ENCODE data around the gene PRDX5. TPM values are rescaled to one million over a fixed set of nuclear protein-coding genes. Genes with fewer than 3 reads are reported as not detected.

Gene PRDX5
- total RNA-seq, 2 experiments from 2014 or later, result 125 to 163 TPM

DNA sequence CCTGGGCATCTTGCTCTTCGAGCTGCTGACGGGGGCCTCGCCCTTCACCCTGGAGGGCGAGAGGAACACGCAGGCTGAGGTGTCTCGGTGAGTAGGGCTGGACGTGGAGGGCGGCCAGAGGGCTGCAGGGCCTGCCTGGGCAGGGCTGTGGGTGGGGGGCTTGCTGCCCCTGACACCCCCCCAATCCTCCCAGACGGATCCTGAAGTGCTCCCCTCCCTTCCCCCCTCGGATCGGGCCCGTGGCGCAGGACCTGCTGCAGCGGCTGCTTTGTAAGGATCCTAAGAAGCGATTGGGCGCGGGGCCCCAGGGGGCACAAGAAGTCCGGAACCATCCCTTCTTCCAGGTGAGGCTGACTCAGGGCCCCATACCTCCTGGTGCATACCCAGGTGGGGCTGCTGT lies 43.7 kb downstream of the PRDX5 start:
- Mint-ChIP-seq H3K27me3 (no peaks in the 10 kb centered on the region), H3K36me3 (peaks cover 35% of the 10 kb centered on the region), H3K27ac (no peak overlapping the region), H3K9me3 (ENCODE audit: low read depth) (no peaks in the 10 kb centered on the region), H3K4me3 (no peak overlapping the region), H3K4me1 (peaks cover 40% of the 10 kb centered on the region)
- CTCF ChIA-PET, result interaction anchor here (1.8 to 3.1 kb wide), 5 partner anchors 19 to 291 kb away, joined by 7 to 26 read pairs (median 10); partner anchors contain the start of genes PRDX5 and TRMT112
- ATAC-seq (no peak), DNase-seq (no peak)

DNA sequence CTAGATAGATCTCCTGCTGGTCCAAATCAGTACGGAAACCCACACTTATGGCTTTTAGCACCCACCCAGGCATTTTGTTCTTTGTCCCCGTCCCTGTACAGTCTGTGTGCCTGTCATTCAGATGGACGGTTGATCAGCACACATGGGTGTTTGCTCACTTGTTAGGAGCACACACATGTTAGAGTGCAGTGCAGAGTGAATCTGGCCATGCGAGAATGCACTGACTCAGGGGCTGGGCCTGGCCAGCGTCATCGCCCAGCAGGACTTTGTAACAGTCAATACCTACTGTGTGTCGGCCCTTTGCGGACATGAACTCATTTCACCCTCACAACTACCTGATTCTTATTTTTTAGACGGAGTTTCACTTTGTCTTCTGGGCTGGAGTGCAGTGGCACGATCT lies 44.4 kb downstream of the PRDX5 start:
- Mint-ChIP-seq H3K27ac (no peak overlapping the region), H3K4me3 (no peak overlapping the region), H3K27me3 (no peaks in the 10 kb centered on the region), H3K9me3 (ENCODE audit: low read depth) (no peaks in the 10 kb centered on the region), H3K36me3 (peaks cover 38% of the 10 kb centered on the region), H3K4me1 (peaks cover 39% of the 10 kb centered on the region)
- ATAC-seq, result no peak
- DNase-seq, result no peak
- CTCF ChIA-PET, result no interaction called here

DNA sequence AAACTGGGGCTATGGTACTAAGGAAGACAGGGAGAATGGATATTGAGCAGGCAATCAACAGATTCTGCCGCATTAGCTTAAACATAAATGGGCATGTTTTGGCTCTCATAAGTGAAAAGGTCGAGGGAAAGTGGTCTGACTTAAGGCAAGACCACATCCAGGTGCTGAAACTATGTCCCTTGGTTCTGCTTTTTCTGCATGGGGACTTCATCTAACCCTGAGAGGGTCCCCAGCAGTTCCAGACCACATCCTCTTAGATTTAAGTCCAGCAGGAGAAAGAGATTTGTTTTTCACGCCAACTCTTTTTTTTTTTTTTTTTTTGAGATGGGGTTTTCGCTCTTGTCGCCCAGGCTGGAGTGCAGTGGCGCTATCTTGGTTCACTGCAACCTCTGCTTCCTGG lies 46.5 kb downstream of the PRDX5 start:
- ATAC-seq, result no peak
- no peaks in the 10 kb centered on the region for H3K9me3 Mint-ChIP-seq (ENCODE audit: low read depth)
- no peak for DNase-seq
- H3K27me3 Mint-ChIP-seq, result no peaks in the 10 kb centered on the region
- H3K4me3 Mint-ChIP-seq, result no peak overlapping the region
- peaks cover 46% of the 10 kb centered on the region for H3K36me3 Mint-ChIP-seq
- H3K27ac Mint-ChIP-seq, result no peak overlapping the region
- peaks cover 24% of the 10 kb centered on the region for H3K4me1 Mint-ChIP-seq
- CTCF ChIA-PET, result interaction anchor here (1.4 kb wide), 1 partner anchor 22 kb away, joined by 4 read pairs; no protein-coding TSS in a partner anchor

DNA sequence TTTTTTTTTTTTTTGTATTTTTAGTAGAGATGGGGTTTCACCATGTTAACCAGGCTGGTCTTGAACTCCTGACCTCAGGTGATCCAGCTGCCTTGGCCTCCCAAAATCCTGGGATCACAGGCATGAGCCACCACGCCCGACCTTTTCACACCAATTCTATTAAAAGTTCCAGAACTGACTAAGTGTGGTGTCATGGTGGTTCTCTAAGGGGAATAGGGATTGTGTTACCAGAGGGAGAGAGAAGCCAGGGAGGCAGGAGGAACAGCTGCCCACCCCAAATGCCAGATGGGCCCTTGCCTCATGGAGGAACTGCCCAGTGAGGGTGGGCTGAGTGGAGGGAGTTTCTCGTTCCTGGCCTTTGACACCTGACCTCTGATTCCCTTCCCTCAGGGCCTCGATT lies 47.0 kb downstream of the PRDX5 start:
- H3K4me3 Mint-ChIP-seq, result no peak overlapping the region
- no peak for ATAC-seq
- no peaks in the 10 kb centered on the region for H3K27me3 Mint-ChIP-seq
- H3K36me3 Mint-ChIP-seq, result peaks cover 49% of the 10 kb centered on the region
- H3K4me1 Mint-ChIP-seq, result peaks cover 20% of the 10 kb centered on the region
- H3K27ac Mint-ChIP-seq, result no peak overlapping the region
- CTCF ChIA-PET, result interaction anchor here (1.4 kb wide), 1 partner anchor 22 kb away, joined by 4 read pairs; no protein-coding TSS in a partner anchor
- DNase-seq, result no peak
- no peaks in the 10 kb centered on the region for H3K9me3 Mint-ChIP-seq (ENCODE audit: low read depth)

DNA sequence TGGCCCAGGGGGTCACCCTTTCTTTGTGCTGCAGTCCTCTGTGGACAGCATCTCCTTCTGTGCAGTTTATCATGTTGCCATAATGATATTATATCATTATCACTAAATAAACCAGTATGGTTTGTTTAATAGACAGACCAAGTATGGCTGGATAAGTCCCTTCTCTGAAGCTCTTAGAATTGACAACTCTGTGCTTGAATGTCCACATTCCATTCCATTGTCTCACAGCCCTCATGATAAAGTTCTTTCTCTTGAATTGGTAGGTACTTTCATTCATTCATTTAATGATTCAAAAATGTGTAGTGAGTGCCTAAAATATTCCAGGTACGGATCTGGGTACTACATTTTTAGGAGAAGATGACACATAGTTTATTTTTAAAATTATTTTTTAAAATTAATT lies 48.8 kb downstream of the PRDX5 start:
- Mint-ChIP-seq H3K4me1 (peaks cover 8% of the 10 kb centered on the region), H3K36me3 (peaks cover 45% of the 10 kb centered on the region), H3K9me3 (ENCODE audit: low read depth) (no peaks in the 10 kb centered on the region), H3K27me3 (no peaks in the 10 kb centered on the region), H3K4me3 (no peak overlapping the region), H3K27ac (no peak overlapping the region)
- no peak for DNase-seq
- ATAC-seq, result no peak
- CTCF ChIA-PET, result interaction anchor here (0.6 to 1.4 kb wide), 2 partner anchors 24 to 238 kb away, joined by 3 to 4 read pairs; no protein-coding TSS in a partner anchor

DNA sequence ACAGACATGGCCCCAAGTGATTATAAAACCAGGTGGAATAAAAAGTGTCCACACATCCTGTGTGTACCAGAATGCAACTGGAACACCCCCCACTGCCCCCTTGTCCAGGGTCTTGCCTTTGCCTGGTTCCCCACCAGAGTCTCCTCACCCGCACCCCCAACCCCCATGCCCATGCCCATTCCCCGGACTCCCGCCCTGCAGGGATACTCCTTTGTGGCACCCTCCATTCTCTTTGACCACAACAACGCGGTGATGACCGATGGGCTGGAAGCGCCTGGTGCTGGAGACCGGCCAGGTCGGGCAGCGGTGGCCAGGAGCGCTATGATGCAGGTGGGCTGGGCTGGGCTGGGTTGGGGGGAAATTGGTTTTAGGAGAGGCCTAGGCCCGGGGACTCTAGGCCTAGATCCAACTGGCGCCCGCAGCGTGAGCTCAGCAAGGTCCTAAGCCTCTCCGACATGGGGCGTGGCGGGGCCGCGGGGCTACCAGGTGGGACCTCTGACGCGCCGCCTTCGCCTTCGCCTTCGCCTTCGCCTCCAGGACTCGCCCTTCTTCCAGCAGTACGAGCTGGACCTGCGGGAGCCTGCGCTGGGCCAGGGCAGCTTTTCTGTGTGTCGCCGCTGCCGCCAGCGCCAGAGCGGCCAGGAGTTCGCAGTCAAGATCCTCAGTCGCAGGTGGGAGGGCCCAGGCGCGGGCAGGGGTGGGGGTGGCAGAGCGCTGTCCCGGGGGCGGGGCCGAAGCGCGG lies 50.2 kb downstream of the PRDX5 start:
- CTCF ChIA-PET, result interaction anchor here (1.4 kb wide), 1 partner anchor 23 kb away, joined by 4 read pairs; no protein-coding TSS in a partner anchor
- no peak for ATAC-seq

DNA sequence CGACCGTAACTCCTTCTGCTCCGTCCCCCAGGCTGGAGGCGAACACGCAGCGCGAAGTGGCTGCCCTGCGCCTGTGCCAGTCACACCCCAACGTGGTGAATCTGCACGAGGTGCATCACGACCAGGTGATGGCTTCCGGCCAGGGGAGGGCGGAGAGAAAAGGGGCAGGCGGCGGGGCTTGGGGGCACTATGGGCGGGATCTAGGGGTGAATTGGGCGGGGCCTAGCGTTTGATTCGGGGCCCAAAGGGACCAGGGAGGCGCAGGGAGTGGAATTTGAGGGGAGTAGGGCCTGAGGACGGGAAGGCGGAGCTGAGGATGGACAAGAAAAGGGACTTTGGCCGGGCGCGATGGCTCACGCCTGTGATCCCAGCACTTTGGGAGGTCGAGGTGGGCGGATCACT lies 50.8 kb downstream of the PRDX5 start:
- CTCF ChIA-PET, result no interaction called here
- H3K27me3 Mint-ChIP-seq, result no peaks in the 10 kb centered on the region
- no peak overlapping the region for H3K27ac Mint-ChIP-seq
- H3K9me3 Mint-ChIP-seq (ENCODE audit: low read depth), result no peaks in the 10 kb centered on the region
- H3K4me1 Mint-ChIP-seq, result peaks cover 3% of the 10 kb centered on the region
- DNase-seq (no peak), ATAC-seq (no peak)
- H3K36me3 Mint-ChIP-seq, result peaks cover 35% of the 10 kb centered on the region
- H3K4me3 Mint-ChIP-seq, result no peak overlapping the region

More for the DNA sequence above, 50.2 kb downstream of the PRDX5 start:
- no peak overlapping the region for H3K27ac Mint-ChIP-seq
- H3K4me3 Mint-ChIP-seq, result no peak overlapping the region
- H3K9me3 Mint-ChIP-seq (ENCODE audit: low read depth), result no peaks in the 10 kb centered on the region
- DNase-seq, result no peak
- no peaks in the 10 kb centered on the region for H3K27me3 Mint-ChIP-seq
- peaks cover 37% of the 10 kb centered on the region for H3K36me3 Mint-ChIP-seq
- peaks cover 3% of the 10 kb centered on the region for H3K4me1 Mint-ChIP-seq

DNA sequence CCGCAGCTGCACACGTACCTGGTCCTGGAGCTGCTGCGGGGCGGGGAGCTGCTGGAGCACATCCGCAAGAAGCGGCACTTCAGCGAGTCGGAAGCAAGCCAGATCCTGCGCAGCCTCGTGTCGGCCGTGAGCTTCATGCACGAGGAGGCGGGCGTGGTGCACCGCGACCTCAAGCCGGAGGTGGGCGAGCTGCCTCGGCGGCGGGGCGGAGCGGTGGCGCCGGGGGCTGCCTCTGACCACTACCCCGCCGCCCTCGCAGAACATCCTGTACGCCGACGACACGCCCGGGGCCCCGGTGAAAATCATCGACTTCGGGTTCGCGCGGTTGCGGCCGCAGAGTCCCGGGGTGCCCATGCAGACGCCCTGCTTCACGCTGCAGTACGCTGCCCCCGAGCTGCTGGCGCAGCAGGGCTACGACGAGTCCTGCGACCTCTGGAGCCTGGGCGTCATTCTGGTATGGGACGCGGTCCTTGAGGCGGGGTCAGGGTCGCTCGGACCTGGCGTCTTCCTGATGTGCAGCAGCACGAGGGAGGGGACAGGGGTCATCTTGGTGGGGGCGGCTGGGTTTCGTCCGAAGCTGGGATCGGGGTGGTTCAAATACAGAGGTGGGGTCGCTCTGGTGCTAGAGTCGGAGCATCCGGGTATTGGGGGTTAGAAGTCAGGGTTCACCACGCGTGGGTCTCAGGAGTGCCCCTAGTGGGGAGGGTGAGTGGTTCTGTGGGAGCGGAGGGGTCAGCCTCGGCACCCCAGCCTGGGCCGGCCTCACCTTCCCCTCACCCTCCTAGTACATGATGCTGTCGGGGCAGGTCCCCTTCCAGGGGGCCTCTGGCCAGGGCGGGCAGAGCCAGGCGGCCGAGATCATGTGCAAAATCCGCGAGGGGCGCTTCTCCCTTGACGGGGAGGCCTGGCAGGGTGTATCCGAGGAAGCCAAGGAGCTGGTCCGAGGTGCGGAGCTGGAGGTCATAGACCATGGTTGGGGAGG lies 51.8 kb downstream of the PRDX5 start:
- DNase-seq (no peak), ATAC-seq (no peak)
- Mint-ChIP-seq H3K36me3 (peaks cover 30% of the 10 kb centered on the region), H3K9me3 (ENCODE audit: low read depth) (no peaks in the 10 kb centered on the region), H3K27me3 (no peaks in the 10 kb centered on the region), H3K27ac (no peak overlapping the region), H3K4me3 (no peak overlapping the region), H3K4me1 (no peaks in the 10 kb centered on the region)
- CTCF ChIA-PET, result no interaction called here

DNA sequence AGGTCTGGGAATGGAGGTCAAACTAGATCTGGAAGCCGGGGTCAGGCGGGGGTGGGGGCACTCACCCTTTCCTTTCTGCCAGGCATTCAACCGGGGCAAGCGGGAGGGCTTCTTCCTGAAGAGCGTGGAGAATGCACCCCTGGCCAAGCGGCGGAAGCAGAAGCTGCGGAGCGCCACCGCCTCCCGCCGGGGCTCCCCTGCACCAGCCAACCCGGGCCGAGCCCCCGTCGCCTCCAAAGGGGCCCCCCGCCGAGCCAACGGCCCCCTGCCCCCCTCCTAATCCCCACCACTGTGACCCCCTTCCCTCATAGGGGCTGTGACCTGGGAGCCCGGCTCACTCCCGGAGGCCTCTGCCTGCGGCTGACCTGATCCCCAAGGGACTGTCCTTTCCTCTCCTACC lies 53.3 kb downstream of the PRDX5 start:
- Mint-ChIP-seq H3K27me3 (no peaks in the 10 kb centered on the region), H3K27ac (no peak overlapping the region), H3K36me3 (peaks cover 23% of the 10 kb centered on the region), H3K9me3 (ENCODE audit: low read depth) (no peaks in the 10 kb centered on the region), H3K4me1 (no peaks in the 10 kb centered on the region), H3K4me3 (no peak overlapping the region)
- DNase-seq (no peak), ATAC-seq (no peak)
- CTCF ChIA-PET, result no interaction called here

Small RNA genes lying within 50 kb of the gene (microRNA-seq; reads per million reads assigned to microRNA genes)
- 3.0 reads per million for gene MIR1237
- gene MIR7155, result 1.3 reads per million

Other genes starting within 250 kb of the PRDX5 start
- gene MACROD1, start 152.0 kb upstream of the PRDX5 start, total RNA-seq, result 10 to 100 TPM; 10.1 to 12.3 TPM
- gene STIP1, start 131.9 kb upstream of the PRDX5 start, total RNA-seq, result 100 to 1,000 TPM; 303 to 410 TPM
- 100 to 1,000 TPM; 210 to 217 TPM for gene FERMT3, start 111.4 kb upstream of the PRDX5 start, total RNA-seq
- gene TRPT1, start 91.9 kb upstream of the PRDX5 start, total RNA-seq, result 10 to 100 TPM; 33.4 to 37.1 TPM
- gene NUDT22, start 91.8 kb upstream of the PRDX5 start, total RNA-seq, result 10 to 100 TPM; 83.8 to 84.1 TPM
- 10 to 100 TPM; 29.7 to 37.0 TPM for gene DNAJC4, start 87.6 kb upstream of the PRDX5 start, total RNA-seq
- 10 to 100 TPM; 53.4 to 54.8 TPM for gene VEGFB, start 83.5 kb upstream of the PRDX5 start, total RNA-seq
- gene FKBP2, start 77.0 kb upstream of the PRDX5 start, total RNA-seq, result 10 to 100 TPM; 23.4 to 23.9 TPM
- gene PPP1R14B, start 71.2 kb upstream of the PRDX5 start, total RNA-seq, result 100 to 1,000 TPM; 142 to 177 TPM
- 10 to 100 TPM; 18.1 to 20.4 TPM for gene PLCB3, start 66.6 kb upstream of the PRDX5 start, total RNA-seq
- gene BAD, start 33.5 kb upstream of the PRDX5 start, total RNA-seq, result 10 to 100 TPM; 35.6 to 36.1 TPM
- 10 to 100 TPM; 32.9 to 46.0 TPM for gene GPR137, start 32.3 kb upstream of the PRDX5 start, total RNA-seq
- under 1 TPM in 1 of 2 experiments, not detected in 1; 0.29 TPM for gene KCNK4, start 26.8 kb upstream of the PRDX5 start, total RNA-seq
- not detected for gene CATSPERZ, start 17.8 kb upstream of the PRDX5 start, total RNA-seq
- 10 to 100 TPM; 46.6 to 54.0 TPM for gene ESRRA, start 12.6 kb upstream of the PRDX5 start, total RNA-seq
- 100 to 1,000 TPM; 134 to 153 TPM for gene TRMT112, start 562 bp upstream of the PRDX5 start, total RNA-seq
- 100 to 1,000 TPM; 152 to 164 TPM for gene CCDC88B, start 22.1 kb downstream of the PRDX5 start, total RNA-seq
- gene RPS6KA4, start 41.0 kb downstream of the PRDX5 start, total RNA-seq, result 10 to 100 TPM; 31.1 to 41.9 TPM
- gene SLC22A11, start 237.8 kb downstream of the PRDX5 start, total RNA-seq, result not detected

Data from activated CD8-positive, alpha-beta memory T cell treated with anti-CD3 and anti-CD28 coated beads, Interleukin-2, amount 10 ng/mL, durations not matched to agents 7 days and 5 days (primary cell).